ENCODE data around the gene AGPAT3.

AGPAT3 gene

GRCh38 chr21:43865540-43866259 lies 677 bp downstream of the AGPAT3 start:
- no peak for DNase-seq

- peak; percentile 62 for DNase-seq
These were observed 1.2 kb downstream of the AGPAT3 start for GRCh38 chr21:43866260-43866629.

GRCh38 chr21:43866659-43867331 lies 1.8 kb downstream of the AGPAT3 start:
- no peak for DNase-seq

GRCh38 chr21:43867332-43867703 lies 2.3 kb downstream of the AGPAT3 start:
- DNase-seq = no peak

GRCh38 chr21:43867948-43868347 lies 2.9 kb downstream of the AGPAT3 start:
- DNase-seq = no peak

GRCh38 chr21:43868461-43868860 lies 3.4 kb downstream of the AGPAT3 start:
- DNase-seq = peak; percentile 28

- DNase-seq = no peak
These were observed 4.7 kb downstream of the AGPAT3 start for GRCh38 chr21:43869486-43870325.

- no peak for DNase-seq
These were observed 6.5 kb downstream of the AGPAT3 start for GRCh38 chr21:43871487-43871886.

GRCh38 chr21:43872531-43873197 lies 7.6 kb downstream of the AGPAT3 start:
- DNase-seq = no peak

- DNase-seq = no peak
These were observed 8.7 kb downstream of the AGPAT3 start for GRCh38 chr21:43873673-43874072.

- DNase-seq = no peak
These were observed 9.2 kb downstream of the AGPAT3 start for GRCh38 chr21:43874085-43874805.

GRCh38 chr21:43876605-43877004 lies 11.6 kb downstream of the AGPAT3 start:
- no peak for DNase-seq

- DNase-seq = no peak
These were observed 13.0 kb downstream of the AGPAT3 start for GRCh38 chr21:43877936-43878575.

GRCh38 chr21:43879348-43880110 lies 14.5 kb downstream of the AGPAT3 start:
- DNase-seq = no peak

- no peak for DNase-seq
These were observed 15.3 kb downstream of the AGPAT3 start for GRCh38 chr21:43880111-43880985.

- no peak for DNase-seq
These were observed 16.3 kb downstream of the AGPAT3 start for GRCh38 chr21:43881283-43881682.

- no peak for DNase-seq
These were observed 16.9 kb downstream of the AGPAT3 start for GRCh38 chr21:43881935-43882334.

- DNase-seq = no peak
These were observed 18.0 kb downstream of the AGPAT3 start for GRCh38 chr21:43882952-43883545.

- DNase-seq = peak; percentile 67
These were observed 19.2 kb downstream of the AGPAT3 start for GRCh38 chr21:43884012-43884860.
